ENCODE data around the gene CHN2. TPM values are rescaled to one million over a fixed set of nuclear protein-coding genes. Genes with fewer than 3 reads are reported as not detected.
"Not testable (repeated sequence)": the region's sequence is repeated elsewhere in the genome, so short reads cannot be mapped to it uniquely, and the experiment has no call there.

The CHN2 gene
- polyA plus RNA-seq, 2 of the 4 experiments (the other 2 are of a cell fraction) = 0.06 TPM; not detected in 1

DNA sequence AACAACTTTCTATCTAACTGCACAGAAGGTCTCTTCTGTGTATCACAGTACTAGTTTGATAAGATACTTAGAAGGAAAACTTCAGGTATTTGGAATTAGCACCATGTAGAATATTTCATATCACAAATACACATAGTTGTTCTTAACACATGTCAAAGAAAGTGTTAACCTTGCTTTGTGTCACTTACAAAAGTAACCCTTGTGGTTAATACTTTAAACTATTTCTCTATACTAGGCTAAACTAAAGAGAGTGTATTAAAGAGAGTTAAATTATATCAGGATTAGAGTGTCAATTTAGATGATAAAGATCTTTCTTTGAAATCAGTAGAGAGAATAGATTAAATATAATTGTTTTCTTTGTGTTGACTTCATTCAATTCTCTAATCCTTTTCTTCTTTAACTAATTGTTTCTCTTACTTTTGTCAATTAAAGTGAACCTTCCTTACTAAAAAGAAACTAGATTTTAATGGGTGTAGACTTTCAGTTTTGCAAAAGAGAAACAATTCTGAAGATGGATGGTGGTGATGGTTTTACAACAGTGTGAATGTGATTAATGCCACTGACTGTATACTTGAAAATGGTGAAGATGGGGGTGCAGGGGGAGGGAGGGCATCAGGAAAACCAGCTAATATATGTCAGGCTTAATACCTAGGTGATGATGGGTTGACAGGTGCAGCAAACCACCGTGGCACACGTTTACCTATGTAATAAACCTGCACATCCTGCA, 67.8 kb downstream of the CHN2 start:
- ChIA-PET CTCF (no interaction called here), POLR2A (no interaction called here)
- Histone ChIP-seq H3K9me3 (no peaks in the 10 kb centered on the region), H3K4me3 (no peak overlapping the region), H3K4me1 (no peaks in the 10 kb centered on the region), H3K4me2 (no peak overlapping the region), H3K27ac (no peak overlapping the region)
- DNase-seq (ENCODE audit: low read depth in 1 of 2, low spot score in 1 of 2) (no peak), ATAC-seq (no peak), FAIRE-seq (no peak)
- no peak for TF ChIP-seq CBX8 (IDR thresholded peaks at IDR 0.05)
- TF ChIP-seq GATA3 (IDR thresholded peaks at IDR 0.05; ENCODE audit: borderline replicate concordance) = no peak
- no peak for TF ChIP-seq PHF8 (IDR thresholded peaks at IDR 0.05; ENCODE audit: borderline replicate concordance, low read depth)
- no peak for TF ChIP-seq EHMT2 (IDR thresholded peaks at IDR 0.05; ENCODE audit: low read depth)
- no peak for TF ChIP-seq RAD21 (conservative IDR thresholded peaks at IDR 0.05 in 1 of 2, IDR thresholded peaks at IDR 0.05 in 1 of 2)
- TF ChIP-seq JUNB (IDR thresholded peaks at IDR 0.05) = no peak
- no peak for TF ChIP-seq MAFK (IDR thresholded peaks at IDR 0.05; ENCODE audit: partially characterized antibody)
- no peak for TF ChIP-seq TP53 (CRISPR knock-in tag; IDR thresholded peaks at IDR 0.05)
- WGBS (ENCODE audit: missing lambda C conversion rate) = 5% methylated on average over 2 of the region's 2 CpGs

DNA sequence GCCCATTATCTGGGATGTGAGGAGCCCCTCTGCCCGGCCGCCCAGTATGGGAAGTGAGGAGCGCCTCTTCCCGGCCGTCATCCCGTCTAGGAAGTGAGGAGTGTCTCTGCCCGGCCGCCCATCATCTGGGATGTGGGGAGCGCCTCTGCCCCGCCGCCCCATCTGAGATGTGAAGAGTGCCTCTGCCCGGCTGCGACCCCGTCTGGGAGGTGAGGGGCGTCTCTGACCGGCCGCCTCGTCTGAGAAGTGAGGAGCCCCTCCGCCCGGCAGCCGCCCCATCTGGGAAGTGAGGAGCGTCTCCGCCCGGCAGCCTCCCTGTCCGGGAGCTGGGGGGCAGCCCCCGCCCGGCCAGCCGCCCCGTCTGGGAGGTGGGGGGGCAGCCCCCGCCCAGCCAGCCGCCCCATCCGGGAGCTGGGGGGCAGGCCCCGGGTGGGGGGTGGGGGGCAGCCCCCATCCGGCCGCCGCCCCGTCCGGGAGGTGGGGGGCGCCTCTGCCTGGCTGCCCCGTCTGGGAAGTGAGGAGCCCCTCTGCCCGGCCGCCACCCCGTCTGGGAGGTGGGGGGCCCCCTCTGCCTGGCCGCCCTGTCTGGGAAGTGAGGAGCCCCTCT, 69.1 kb downstream of the CHN2 start:
- not testable (repeated sequence) for FAIRE-seq

DNA sequence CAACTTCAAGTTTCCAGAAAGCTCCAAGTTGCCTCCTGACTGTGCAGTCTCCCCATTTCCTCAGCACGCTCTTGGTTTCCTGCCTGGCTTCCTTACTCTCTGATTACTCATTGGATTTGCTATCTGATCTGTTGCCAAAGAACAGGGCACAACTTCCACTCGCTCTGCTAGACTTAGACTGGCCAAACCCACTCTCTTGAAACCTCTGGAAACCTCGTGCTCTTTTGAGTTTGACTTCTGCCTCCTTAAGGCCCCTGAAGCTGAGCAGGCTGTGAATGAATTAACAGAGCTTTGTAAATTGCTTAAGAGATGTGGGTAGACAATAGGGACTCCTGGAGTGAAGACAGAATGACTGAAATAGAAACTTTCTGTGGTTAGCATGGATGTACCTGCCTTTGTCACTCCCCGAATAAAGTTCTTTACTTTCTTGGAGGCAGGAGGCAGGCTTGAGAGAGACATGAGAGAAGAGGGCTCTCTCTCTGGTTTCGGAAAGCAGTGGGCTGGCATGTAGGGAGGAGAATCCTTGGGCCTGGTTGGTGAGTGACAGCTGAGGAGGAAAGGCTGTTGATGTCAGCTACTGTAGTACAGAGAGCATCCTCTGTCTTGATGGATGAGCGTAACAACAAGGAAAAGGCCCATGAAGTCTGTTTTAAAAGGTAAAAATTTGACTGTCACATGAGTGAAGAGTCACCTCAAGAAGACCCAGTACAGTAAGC, 70.8 kb downstream of the CHN2 start:
- FAIRE-seq (no peak), ATAC-seq (no peak; a peak in 1 of 6 replicates)
- WGBS (ENCODE audit: missing lambda C conversion rate) = 45% methylated on average over 6 of the region's 6 CpGs

More for the DNA sequence above, 69.1 kb downstream of the CHN2 start:
- CTCF ChIA-PET; ATAC-seq; H3K4me3 ChIP-seq; H3K9me3 ChIP-seq; H3K27ac ChIP-seq; H3K4me2 ChIP-seq; POLR2A ChIA-PET; H3K4me1 ChIP-seq; DNase-seq (ENCODE audit: low read depth in 1 of 2, low spot score in 1 of 2): not testable (repeated sequence)
- whole genome bisulfite sequencing (ENCODE audit: missing lambda C conversion rate) = 89% methylated on average over 10 of the region's 44 CpGs

More for the DNA sequence above, 70.8 kb downstream of the CHN2 start:
- no peak overlapping the region for H3K4me3 ChIP-seq
- no peak for DNase-seq (ENCODE audit: low read depth in 1 of 2, low spot score in 1 of 2)
- H3K4me2 ChIP-seq = no peak overlapping the region
- H3K27ac ChIP-seq = no peak overlapping the region
- CTCF ChIA-PET = no interaction called here
- no peaks in the 10 kb centered on the region for H3K9me3 ChIP-seq
- no peaks in the 10 kb centered on the region for H3K4me1 ChIP-seq
- POLR2A ChIA-PET = no interaction called here
- TF ChIP-seq HDAC2 (IDR thresholded peaks at IDR 0.05) = no peak
- no peak for TF ChIP-seq EP300 (IDR thresholded peaks at IDR 0.05)
- no peak for TF ChIP-seq MYC (IDR thresholded peaks at IDR 0.05; ENCODE audit: borderline replicate concordance, low read length)
- TF ChIP-seq RAD21 (conservative IDR thresholded peaks at IDR 0.05 in 1 of 2, IDR thresholded peaks at IDR 0.05 in 1 of 2) = no peak
- TF ChIP-seq, protein P1, sequence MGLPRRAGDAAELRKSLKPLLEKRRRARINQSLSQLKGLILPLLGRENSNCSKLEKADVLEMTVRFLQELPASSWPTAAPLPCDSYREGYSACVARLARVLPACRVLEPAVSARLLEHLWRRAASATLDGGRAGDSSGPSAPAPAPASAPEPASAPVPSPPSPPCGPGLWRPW (IDR thresholded peaks at IDR 0.05) = no peak
- TF ChIP-seq, protein P2, sequence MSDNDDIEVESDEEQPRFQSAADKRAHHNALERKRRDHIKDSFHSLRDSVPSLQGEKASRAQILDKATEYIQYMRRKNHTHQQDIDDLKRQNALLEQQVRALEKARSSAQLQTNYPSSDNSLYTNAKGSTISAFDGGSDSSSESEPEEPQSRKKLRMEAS (IDR thresholded peaks at IDR 0.05) = no peak
- TF ChIP-seq, protein P3, sequence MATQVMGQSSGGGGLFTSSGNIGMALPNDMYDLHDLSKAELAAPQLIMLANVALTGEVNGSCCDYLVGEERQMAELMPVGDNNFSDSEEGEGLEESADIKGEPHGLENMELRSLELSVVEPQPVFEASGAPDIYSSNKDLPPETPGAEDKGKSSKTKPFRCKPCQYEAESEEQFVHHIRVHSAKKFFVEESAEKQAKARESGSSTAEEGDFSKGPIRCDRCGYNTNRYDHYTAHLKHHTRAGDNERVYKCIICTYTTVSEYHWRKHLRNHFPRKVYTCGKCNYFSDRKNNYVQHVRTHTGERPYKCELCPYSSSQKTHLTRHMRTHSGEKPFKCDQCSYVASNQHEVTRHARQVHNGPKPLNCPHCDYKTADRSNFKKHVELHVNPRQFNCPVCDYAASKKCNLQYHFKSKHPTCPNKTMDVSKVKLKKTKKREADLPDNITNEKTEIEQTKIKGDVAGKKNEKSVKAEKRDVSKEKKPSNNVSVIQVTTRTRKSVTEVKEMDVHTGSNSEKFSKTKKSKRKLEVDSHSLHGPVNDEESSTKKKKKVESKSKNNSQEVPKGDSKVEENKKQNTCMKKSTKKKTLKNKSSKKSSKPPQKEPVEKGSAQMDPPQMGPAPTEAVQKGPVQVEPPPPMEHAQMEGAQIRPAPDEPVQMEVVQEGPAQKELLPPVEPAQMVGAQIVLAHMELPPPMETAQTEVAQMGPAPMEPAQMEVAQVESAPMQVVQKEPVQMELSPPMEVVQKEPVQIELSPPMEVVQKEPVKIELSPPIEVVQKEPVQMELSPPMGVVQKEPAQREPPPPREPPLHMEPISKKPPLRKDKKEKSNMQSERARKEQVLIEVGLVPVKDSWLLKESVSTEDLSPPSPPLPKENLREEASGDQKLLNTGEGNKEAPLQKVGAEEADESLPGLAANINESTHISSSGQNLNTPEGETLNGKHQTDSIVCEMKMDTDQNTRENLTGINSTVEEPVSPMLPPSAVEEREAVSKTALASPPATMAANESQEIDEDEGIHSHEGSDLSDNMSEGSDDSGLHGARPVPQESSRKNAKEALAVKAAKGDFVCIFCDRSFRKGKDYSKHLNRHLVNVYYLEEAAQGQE (IDR thresholded peaks at IDR 0.05) = no peak
- no peak for TF ChIP-seq NPAS2 (CRISPR knock-in tag; IDR thresholded peaks at IDR 0.05; ENCODE audit: borderline replicate concordance)
- TF ChIP-seq, protein P4, sequence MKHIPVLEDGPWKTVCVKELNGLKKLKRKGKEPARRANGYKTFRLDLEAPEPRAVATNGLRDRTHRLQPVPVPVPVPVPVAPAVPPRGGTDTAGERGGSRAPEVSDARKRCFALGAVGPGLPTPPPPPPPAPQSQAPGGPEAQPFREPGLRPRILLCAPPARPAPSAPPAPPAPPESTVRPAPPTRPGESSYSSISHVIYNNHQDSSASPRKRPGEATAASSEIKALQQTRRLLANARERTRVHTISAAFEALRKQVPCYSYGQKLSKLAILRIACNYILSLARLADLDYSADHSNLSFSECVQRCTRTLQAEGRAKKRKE (CRISPR knock-in tag; IDR thresholded peaks at IDR 0.05; ENCODE audit: low read depth) = no peak

All from A549 (cell line).